ENCODE measurements around the gene CADPS2.

GRCh38 chr7:122561326-122561725, 324.9 kb downstream of the CADPS2 start:
- no peak for TF ChIP-seq POLR2A (IDR thresholded peaks at IDR 0.05)
- TF ChIP-seq POLR2AphosphoS5 (IDR thresholded peaks at IDR 0.05): no peak
- no peak for TF ChIP-seq CTCF (IDR thresholded peaks at IDR 0.05)
